ENCODE results near the gene BTK. TPM values are rescaled to one million over a fixed set of nuclear protein-coding genes. Genes with fewer than 3 reads are reported as not detected.

BTK gene
- total RNA-seq, 1 experiment from 2014 or later: 0.35 TPM

- H3K18ac ChIP-seq (ENCODE audit: insufficient read length, low read depth, low read length): no peak overlapping the region
- H4K5ac ChIP-seq (ENCODE audit: insufficient read length, low read depth, low read length): no peak overlapping the region
- no peaks in the 10 kb centered on the region for H3K79me1 ChIP-seq (ENCODE audit: insufficient read depth, low read depth, low read length, poor library complexity, severe bottlenecking)
- no peak overlapping the region for H3K56ac ChIP-seq (ENCODE audit: insufficient read length, low read depth, low read length)
- H3K4me1 ChIP-seq (ENCODE audit: insufficient read depth, low read length): no peaks in the 10 kb centered on the region
- peaks cover 0 to 2% (median 0%) of the 10 kb centered on the region in 3 experiments; a peak in 1 of 7 replicates for H3K36me3 Mint-ChIP-seq (ENCODE audit: insufficient read depth in 1 of 3, low read depth in 3 of 3)
- no peak overlapping the region for H3K23ac ChIP-seq (ENCODE audit: insufficient read length, low read depth, low read length)
- H3K27ac ChIP-seq (ENCODE audit: insufficient read length, low read depth, low read length): no peak overlapping the region
- H3T11ph ChIP-seq (ENCODE audit: low read length): no peak overlapping the region
- H2BK20ac ChIP-seq (ENCODE audit: low read depth, low read length, poor library complexity, severe bottlenecking): no peak overlapping the region
- H3K79me2 ChIP-seq (ENCODE audit: insufficient read depth, low read length): no peaks in the 10 kb centered on the region
- H3K27me3 ChIP-seq (ENCODE audit: insufficient read depth, low read length): no peaks in the 10 kb centered on the region
- no peak for TF ChIP-seq CTCF (conservative IDR thresholded peaks at IDR 0.05)
- no peak overlapping the region for H2BK120ac ChIP-seq (ENCODE audit: low read depth, low read length, poor library complexity, severe bottlenecking)
- no peak overlapping the region for H3K4me2 ChIP-seq (ENCODE audit: insufficient read depth, insufficient read length, low read length)
- no peak overlapping the region for H3K14ac ChIP-seq (ENCODE audit: insufficient read depth, low read length)
- no peak overlapping the region for H4K8ac ChIP-seq (replicated peaks; ENCODE audit: insufficient read length, low read depth, low read length)
- no peak overlapping the region for H2BK5ac ChIP-seq (ENCODE audit: insufficient read length, low read length)
- no peak overlapping the region for H2BK12ac ChIP-seq (ENCODE audit: insufficient read length, low read depth, low read length)
- no peak for DNase-seq
- H3K9me3 ChIP-seq (ENCODE audit: control insufficient read depth, low read depth, low read length): peaks cover 29% of the 10 kb centered on the region
- no peak overlapping the region for H2BK15ac ChIP-seq (ENCODE audit: low read depth, low read length)
- WGBS (ENCODE audit: extremely low coverage, insufficient read length, low lambda C conversion rate): no CpG with 5 or more reads among the region's 1 CpG
- H3K4me3 Mint-ChIP-seq: no peak overlapping the region
- H3K27me3 Mint-ChIP-seq (ENCODE audit: low read depth): peaks cover 9% of the 10 kb centered on the region
- no peaks in the 10 kb centered on the region for H4K20me1 ChIP-seq (ENCODE audit: control insufficient read depth, insufficient read depth, insufficient read length)
- no peak overlapping the region for H3K27ac Mint-ChIP-seq
- H4K91ac ChIP-seq (ENCODE audit: insufficient read length, low read depth, low read length): no peak overlapping the region
- H3K23me2 ChIP-seq (ENCODE audit: insufficient read length, low read depth, low read length, poor library complexity, severe bottlenecking): no peaks in the 10 kb centered on the region
- H3K4me1 Mint-ChIP-seq: peaks cover 0 to 3% of the 10 kb centered on the region in 2 experiments; a peak in 1 of 4 replicates
- no peak overlapping the region for H3K9ac ChIP-seq (ENCODE audit: extremely low read depth, insufficient read length, low read length)
- H3K4ac ChIP-seq (ENCODE audit: low read depth, low read length): no peak overlapping the region
- peaks cover 50 to 54% of the 10 kb centered on the region in 2 experiments for H3K9me3 Mint-ChIP-seq
- H2AK5ac ChIP-seq (ENCODE audit: insufficient read length, low read length): no peak overlapping the region
- no peak overlapping the region for H2AFZ ChIP-seq (ENCODE audit: low read length)
Measured at GRCh38 chrX:101377547-101377946, 8.4 kb downstream of the BTK start.

Data from H9 (cell line).